Neuronal stem cell (in vitro differentiated cells): ENCODE data around the gene AMDHD2.
"Not testable (repeated sequence)": the region's sequence is repeated elsewhere in the genome, so short reads cannot be mapped to it uniquely, and the experiment has no call there.

Experiments used
- DNase-seq: peaks from one replicate; pipeline ENCODE4 v3.0.0-alpha.2; 2013; ENCODE audit warnings: low spot score
- H2AFZ ChIP-seq: one replicate; pipeline ENCODE4 v1.6.1; 2013; ENCODE audit warnings: mild to moderate bottlenecking, low read length, inconsistent platforms
- H2AK5ac ChIP-seq: 2 replicates; pipeline ENCODE4 v1.6.1; 2013; ENCODE audit warnings: low read depth, mild to moderate bottlenecking, inconsistent platforms, low read length, moderate library complexity, mixed read lengths
- H2BK120ac ChIP-seq: 2 replicates; pipeline ENCODE4 v1.6.1; 2013; ENCODE audit warnings: low read depth, mild to moderate bottlenecking, inconsistent platforms, low read length, moderate library complexity, mixed read lengths
- H2BK12ac ChIP-seq: one replicate; pipeline ENCODE4 v1.6.1; 2013; ENCODE audit warnings: low read length, inconsistent platforms
- H2BK15ac ChIP-seq: 2 replicates; pipeline ENCODE4 v1.6.1; 2013; ENCODE audit warnings: mild to moderate bottlenecking, low read length, inconsistent platforms, mixed read lengths
- H2BK5ac ChIP-seq: one replicate; pipeline ENCODE4 v1.6.1; 2013; ENCODE audit warnings: inconsistent platforms, mild to moderate bottlenecking, low read length, moderate library complexity
- H3K14ac ChIP-seq: one replicate; pipeline ENCODE4 v1.6.1; 2013; ENCODE audit warnings: low read length, inconsistent platforms
- H3K18ac ChIP-seq: 2 replicates; pipeline ENCODE4 v1.6.1; 2013; ENCODE audit warnings: low read length, inconsistent platforms
- H3K23ac ChIP-seq: 2 replicates; pipeline ENCODE4 v1.6.1; 2013; ENCODE audit warnings: low read depth, mild to moderate bottlenecking, mixed read lengths, low read length, inconsistent platforms; ENCODE audit not compliant: poor library complexity
- H3K27ac ChIP-seq: replicated peaks from 3 replicates; pipeline ENCODE4 v1.5.1; 2013; ENCODE audit warnings: low read length, inconsistent platforms
- H3K27me3 ChIP-seq, 3 experiments: 2 replicates each; pipeline ENCODE4 v1.6.1; 2013; ENCODE audit warnings: low read length in 3 of 3, mild to moderate bottlenecking in 2 of 3, inconsistent platforms in 1 of 3, low read depth in 1 of 3, mixed read lengths in 1 of 3, moderate library complexity in 1 of 3; ENCODE audit not compliant: control insufficient read depth in 3 of 3, insufficient read depth in 3 of 3
- H3K36me3 ChIP-seq, 2 donors: replicated peaks in 1 of 2; 2 replicates each; pipeline ENCODE4 v1.6.1; 2013; ENCODE audit warnings: low read length in 2 of 2; ENCODE audit not compliant: control insufficient read depth in 2 of 2, insufficient read depth in 2 of 2
- H3K4ac ChIP-seq: 2 replicates; pipeline ENCODE4 v1.6.1; 2013; ENCODE audit warnings: inconsistent platforms, mild to moderate bottlenecking, low read length, moderate library complexity
- H3K4me1 ChIP-seq, 2 donors: 1 replicate in 1 of 2; 2 replicates in 1 of 2; pipeline ENCODE4 v1.6.1; 2013; ENCODE audit warnings: low read length in 2 of 2, low read depth in 1 of 2; ENCODE audit not compliant: control insufficient read depth in 2 of 2, insufficient read depth in 1 of 2
- H3K4me2 ChIP-seq: one replicate; pipeline ENCODE4 v1.6.1; 2013; ENCODE audit warnings: mild to moderate bottlenecking, low read length, inconsistent platforms; ENCODE audit not compliant: insufficient read depth, poor library complexity, severe bottlenecking
- H3K4me3 ChIP-seq, 2 donors: 2 replicates each; pipeline ENCODE4 v1.5.1; 2013; ENCODE audit warnings: low read length in 2 of 2, mild to moderate bottlenecking in 2 of 2, inconsistent platforms in 1 of 2, moderate library complexity in 1 of 2
- H3K79me1 ChIP-seq: one replicate; pipeline ENCODE4 v1.6.1; 2013; ENCODE audit warnings: low read depth, mild to moderate bottlenecking, inconsistent platforms, low read length, moderate library complexity
- H3K9ac ChIP-seq: one replicate; pipeline ENCODE4 v1.6.1; 2013; ENCODE audit warnings: mild to moderate bottlenecking, low read depth, low read length, inconsistent platforms; ENCODE audit not compliant: poor library complexity
- H3K9me3 ChIP-seq, 2 donors: replicated peaks in 1 of 2; 2 replicates each; pipeline versions ENCODE3 to v1.6.1; 2013; ENCODE audit warnings: low read length in 2 of 2, mild to moderate bottlenecking in 2 of 2, inconsistent platforms in 1 of 2, low read depth in 1 of 2, mixed read lengths in 1 of 2, moderate library complexity in 1 of 2; ENCODE audit not compliant: control insufficient read depth in 2 of 2, insufficient read depth in 1 of 2
- H4K8ac ChIP-seq: one replicate; pipeline ENCODE4 v1.6.1; 2013; ENCODE audit warnings: low read depth, mild to moderate bottlenecking, inconsistent platforms, low read length, moderate library complexity
- H4K91ac ChIP-seq: one replicate; pipeline ENCODE4 v1.6.1; 2013; ENCODE audit warnings: low read length, low read depth, mild to moderate bottlenecking, inconsistent platforms; ENCODE audit not compliant: poor library complexity
- WGBS, 2 donors: extraction: QIAGEN DNeasy Blood & Tissue Kit; methylation state at CpG; one replicate each; pipeline ENCODE4 v1.1.7; 2013; ENCODE audit warnings: missing lambda C conversion rate in 2 of 2, mixed read lengths in 1 of 2; ENCODE audit not compliant: insufficient read length in 2 of 2, insufficient replicate concordance in 1 of 2; ENCODE audit errors: extremely low coverage in 2 of 2; 5-methylcytosine and 5-hydroxymethylcytosine counted together

The AMDHD2 gene

GRCh38 chr16:2540912-2541311 is 20.7 kb downstream of the AMDHD2 start:
- H2BK15ac ChIP-seq, H4K91ac ChIP-seq, H2BK5ac ChIP-seq, H3K79me1 ChIP-seq, H3K27ac ChIP-seq, H2AK5ac ChIP-seq, H3K23ac ChIP-seq, H2BK120ac ChIP-seq, H2AFZ ChIP-seq, H4K8ac ChIP-seq, H3K4me2 ChIP-seq, H3K9me3 ChIP-seq, H3K27me3 ChIP-seq, H3K4ac ChIP-seq, H3K4me3 ChIP-seq, H3K9ac ChIP-seq, H3K36me3 ChIP-seq, H2BK12ac ChIP-seq, H3K14ac ChIP-seq, DNase-seq, H3K18ac ChIP-seq: not testable (repeated sequence)
- H3K4me1 ChIP-seq = peaks cover 0 to 10% of the 10 kb centered on the region in 2 donors
- no CpG with 5 or more reads among the region's 4 CpGs for WGBS, 2 donors

GRCh38 chr16:2541409-2541808 is 21.2 kb downstream of the AMDHD2 start:
- not testable (repeated sequence) for H3K4me2 ChIP-seq, H4K8ac ChIP-seq, H3K9ac ChIP-seq, DNase-seq, H3K79me1 ChIP-seq, H3K4me3 ChIP-seq, H3K18ac ChIP-seq, H3K9me3 ChIP-seq, H3K27me3 ChIP-seq, H3K27ac ChIP-seq, H3K23ac ChIP-seq, H3K4ac ChIP-seq, H2BK120ac ChIP-seq, H4K91ac ChIP-seq, H3K4me1 ChIP-seq, H2BK5ac ChIP-seq, H2AK5ac ChIP-seq, H2BK15ac ChIP-seq, H3K14ac ChIP-seq, H2AFZ ChIP-seq, H2BK12ac ChIP-seq, H3K36me3 ChIP-seq
- no CpG with 5 or more reads among the region's 6 CpGs for WGBS, 2 donors

GRCh38 chr16:2543771-2544170 is 23.6 kb downstream of the AMDHD2 start:
- H3K4ac ChIP-seq, H2BK15ac ChIP-seq, H4K91ac ChIP-seq, H3K14ac ChIP-seq, H4K8ac ChIP-seq, H3K79me1 ChIP-seq, H3K4me1 ChIP-seq, H3K4me3 ChIP-seq, H3K9me3 ChIP-seq, H2AK5ac ChIP-seq, H3K18ac ChIP-seq, H2BK12ac ChIP-seq, H3K27me3 ChIP-seq, H2BK120ac ChIP-seq, H3K9ac ChIP-seq, H2AFZ ChIP-seq, DNase-seq, H3K4me2 ChIP-seq, H2BK5ac ChIP-seq, H3K27ac ChIP-seq, H3K23ac ChIP-seq, H3K36me3 ChIP-seq: not testable (repeated sequence)
- no CpG with 5 or more reads among the region's 14 CpGs for WGBS, 2 donors

GRCh38 chr16:2550283-2550878 is 30.2 kb downstream of the AMDHD2 start:
- not testable (repeated sequence) for H2AK5ac ChIP-seq, H3K4me1 ChIP-seq, H2BK120ac ChIP-seq, H3K9me3 ChIP-seq, H3K27me3 ChIP-seq, H2AFZ ChIP-seq, H2BK12ac ChIP-seq, H3K9ac ChIP-seq, H3K4ac ChIP-seq, H3K27ac ChIP-seq, H3K79me1 ChIP-seq, H3K23ac ChIP-seq, H3K4me3 ChIP-seq, H3K14ac ChIP-seq, H4K91ac ChIP-seq, H2BK15ac ChIP-seq, H2BK5ac ChIP-seq, H3K36me3 ChIP-seq, H4K8ac ChIP-seq, DNase-seq, H3K4me2 ChIP-seq, H3K18ac ChIP-seq
- no CpG with 5 or more reads among the region's 14 CpGs for WGBS, 2 donors
